GM23338 (cell line): Measurements from ENCODE around the gene ZFP62. TPM values are rescaled to one million over a fixed set of nuclear protein-coding genes. Genes with fewer than 3 reads are reported as not detected.

ENCODE experiments used
- ATAC-seq: fragments of 200-7000 bp; cut with Tn5 transposase; 3 replicates; pipeline ENCODE4 v1.9.1; 2020
- DNase-seq: peaks from one replicate; pipeline ENCODE4 v3.0.0-alpha.2; 2015; ENCODE audit warnings: low spot score
- H2AFZ ChIP-seq: fragments of 200-600 bp; sonication (generic); 2 replicates; pipeline ENCODE4 v1.8.0; 2016; ENCODE audit warnings: antibody characterized with exemption, mild to moderate bottlenecking, moderate library complexity
- H3F3A ChIP-seq: fragments of 200-600 bp; sonication (generic); replicated peaks from 2 replicates; pipeline ENCODE4 v1.8.0; 2017; ENCODE audit warnings: antibody characterized with exemption, mixed run types, low read depth
- H3K27ac ChIP-seq: fragments of 200-600 bp; sonication (generic); 2 replicates; pipeline ENCODE4 v1.6.1; 2016; ENCODE audit warnings: low read depth
- H3K27me3 ChIP-seq: fragments of 200-600 bp; sonication (generic); 2 replicates; pipeline ENCODE4 v1.8.0; 2016; ENCODE audit warnings: mild to moderate bottlenecking, mixed run types, moderate library complexity; ENCODE audit not compliant: insufficient read depth
- H3K36me3 ChIP-seq: fragments of 200-600 bp; sonication (generic); 2 replicates; pipeline ENCODE4 v1.8.0; 2016; ENCODE audit warnings: mild to moderate bottlenecking; ENCODE audit not compliant: insufficient read depth
- H3K4me1 ChIP-seq: fragments of 200-600 bp; sonication (generic); 2 replicates; pipeline ENCODE4 v1.8.0; 2016; ENCODE audit warnings: mild to moderate bottlenecking, moderate library complexity; ENCODE audit not compliant: insufficient read depth
- H3K4me2 ChIP-seq: fragments of 200-600 bp; sonication (generic); 2 replicates; pipeline ENCODE4 v1.7.1; 2017; ENCODE audit warnings: mixed run types
- H3K4me3 ChIP-seq: fragments of 200-600 bp; sonication (generic); 2 replicates; pipeline ENCODE4 v1.6.1; 2016; ENCODE audit warnings: mixed run types
- H3K79me2 ChIP-seq: fragments of 200-600 bp; sonication (generic); replicated peaks from 2 replicates; pipeline ENCODE4 v1.8.0; 2017; ENCODE audit warnings: mild to moderate bottlenecking; ENCODE audit not compliant: insufficient read depth
- H3K9me2 ChIP-seq: fragments of 200-600 bp; sonication (generic); 2 replicates; pipeline ENCODE4 v1.8.0; 2017; ENCODE audit not compliant: insufficient read depth
- H4K20me1 ChIP-seq: fragments of 200-600 bp; sonication (generic); replicated peaks from 2 replicates; pipeline ENCODE4 v1.8.0; 2017; ENCODE audit warnings: mild to moderate bottlenecking; ENCODE audit not compliant: insufficient read depth
- H3K27ac Mint-ChIP-seq: 2 replicates; pipeline ENCODE4 v1.8.0; 2020; ENCODE audit warnings: inconsistent platforms, mild to moderate bottlenecking, moderate library complexity, mixed read lengths
- H3K27me3 Mint-ChIP-seq: 3 replicates; pipeline ENCODE4 v1.8.0; 2022; ENCODE audit warnings: low read depth, mild to moderate bottlenecking, moderate library complexity, mixed read lengths, inconsistent platforms; ENCODE audit not compliant: insufficient read depth, poor library complexity
- H3K36me3 Mint-ChIP-seq: 3 replicates; pipeline ENCODE4 v1.8.0; 2021; ENCODE audit warnings: low read depth, mild to moderate bottlenecking, inconsistent platforms, moderate library complexity, mixed read lengths
- H3K4me1 Mint-ChIP-seq: 3 replicates; pipeline ENCODE4 v1.8.0; 2020; ENCODE audit warnings: mild to moderate bottlenecking, inconsistent platforms, mixed read lengths
- H3K4me3 Mint-ChIP-seq: 3 replicates; pipeline ENCODE4 v1.8.0; 2021; ENCODE audit warnings: moderate library complexity, mild to moderate bottlenecking, inconsistent platforms, mixed read lengths
- H3K9me3 Mint-ChIP-seq: 3 replicates; pipeline ENCODE4 v1.8.0; 2020; ENCODE audit warnings: moderate library complexity, mild to moderate bottlenecking, inconsistent platforms, mixed read lengths
- CTCF ChIP-seq, 2 experiments: fragments of 200-600 bp in 1 of 2; sonication (generic) in 1 of 2; conservative IDR thresholded peaks; 2 replicates each; pipeline versions ENCODE4 v1.5.1 to v1.6.1; 2016 to 2017; ENCODE audit warnings: antibody characterized with exemption in 2 of 2, low read depth in 2 of 2, mild to moderate bottlenecking in 2 of 2, moderate library complexity in 1 of 2
- EZH2phosphoT487 ChIP-seq: fragments of 200-600 bp; sonication (generic); IDR thresholded peaks from one replicate; pipeline ENCODE4 v1.8.1; 2018; ENCODE audit warnings: antibody characterized with exemption; ENCODE audit not compliant: unreplicated experiment
- JUNB ChIP-seq: IDR thresholded peaks from one replicate; pipeline ENCODE4 v1.6.1; 2016; ENCODE audit warnings: antibody characterized with exemption; ENCODE audit not compliant: unreplicated experiment
- NANOG ChIP-seq: IDR thresholded peaks from 2 replicates; pipeline ENCODE4 v1.6.1; 2016; ENCODE audit warnings: antibody characterized with exemption, borderline replicate concordance
- POLR2AphosphoS5 ChIP-seq: IDR thresholded peaks from 2 replicates; pipeline ENCODE4 v1.6.1; 2016; ENCODE audit warnings: antibody characterized with exemption, low read depth
- ZNF331 ChIP-seq: fragments of 250-450 bp; sonication (Bioruptor Pico); IDR thresholded peaks from 2 replicates; pipeline ENCODE4 v1.5.0; 2020; ENCODE audit warnings: low read depth, mild to moderate bottlenecking, moderate library complexity
- ZNF462 ChIP-seq: fragments of 250-450 bp; sonication (Bioruptor Pico); IDR thresholded peaks from 2 replicates; pipeline ENCODE4 v1.5.0; 2020; ENCODE audit warnings: mild to moderate bottlenecking, moderate library complexity
- polyA plus RNA-seq: library from polyadenylated mRNA; unstranded; fragments of >200 nt; fragmentation: Nextera tagmentation; extraction: Ambion mirVana; gene quantifications from 2 replicates; pipeline ENCODE4 v1.2.1, GENCODE V29; 2016
- total RNA-seq: library from RNA; depleted of rRNA; stranded (reverse); fragments of >200 nt; shearing (Covaris generic); gene quantifications from 2 replicates; pipeline ENCODE4 v1.2.3, GENCODE V29; 2014
- TF ChIP-seq, protein P1 (sequence below): IDR thresholded peaks from one replicate; pipeline ENCODE4 v1.6.1; 2018; ENCODE audit warnings: antibody characterized with exemption; ENCODE audit not compliant: unreplicated experiment

ZFP62 gene
- total and polyA plus RNA-seq, 2 experiments from 2014 or later = 32.9 to 33.2 TPM

- no peak for TF ChIP-seq CTCF (conservative IDR thresholded peaks at IDR 0.05; ENCODE audit: low read depth in 2 of 2)
- no peak for TF ChIP-seq NANOG
- no peak for TF ChIP-seq ZNF331 (CRISPR knock-in tag)
- TF ChIP-seq, protein P1, sequence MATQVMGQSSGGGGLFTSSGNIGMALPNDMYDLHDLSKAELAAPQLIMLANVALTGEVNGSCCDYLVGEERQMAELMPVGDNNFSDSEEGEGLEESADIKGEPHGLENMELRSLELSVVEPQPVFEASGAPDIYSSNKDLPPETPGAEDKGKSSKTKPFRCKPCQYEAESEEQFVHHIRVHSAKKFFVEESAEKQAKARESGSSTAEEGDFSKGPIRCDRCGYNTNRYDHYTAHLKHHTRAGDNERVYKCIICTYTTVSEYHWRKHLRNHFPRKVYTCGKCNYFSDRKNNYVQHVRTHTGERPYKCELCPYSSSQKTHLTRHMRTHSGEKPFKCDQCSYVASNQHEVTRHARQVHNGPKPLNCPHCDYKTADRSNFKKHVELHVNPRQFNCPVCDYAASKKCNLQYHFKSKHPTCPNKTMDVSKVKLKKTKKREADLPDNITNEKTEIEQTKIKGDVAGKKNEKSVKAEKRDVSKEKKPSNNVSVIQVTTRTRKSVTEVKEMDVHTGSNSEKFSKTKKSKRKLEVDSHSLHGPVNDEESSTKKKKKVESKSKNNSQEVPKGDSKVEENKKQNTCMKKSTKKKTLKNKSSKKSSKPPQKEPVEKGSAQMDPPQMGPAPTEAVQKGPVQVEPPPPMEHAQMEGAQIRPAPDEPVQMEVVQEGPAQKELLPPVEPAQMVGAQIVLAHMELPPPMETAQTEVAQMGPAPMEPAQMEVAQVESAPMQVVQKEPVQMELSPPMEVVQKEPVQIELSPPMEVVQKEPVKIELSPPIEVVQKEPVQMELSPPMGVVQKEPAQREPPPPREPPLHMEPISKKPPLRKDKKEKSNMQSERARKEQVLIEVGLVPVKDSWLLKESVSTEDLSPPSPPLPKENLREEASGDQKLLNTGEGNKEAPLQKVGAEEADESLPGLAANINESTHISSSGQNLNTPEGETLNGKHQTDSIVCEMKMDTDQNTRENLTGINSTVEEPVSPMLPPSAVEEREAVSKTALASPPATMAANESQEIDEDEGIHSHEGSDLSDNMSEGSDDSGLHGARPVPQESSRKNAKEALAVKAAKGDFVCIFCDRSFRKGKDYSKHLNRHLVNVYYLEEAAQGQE = no peak
- TF ChIP-seq JUNB = no peak
Measured at GRCh38 chr5:180866985-180867384, 5.9 kb upstream of the ZFP62 start (continued).

DNA sequence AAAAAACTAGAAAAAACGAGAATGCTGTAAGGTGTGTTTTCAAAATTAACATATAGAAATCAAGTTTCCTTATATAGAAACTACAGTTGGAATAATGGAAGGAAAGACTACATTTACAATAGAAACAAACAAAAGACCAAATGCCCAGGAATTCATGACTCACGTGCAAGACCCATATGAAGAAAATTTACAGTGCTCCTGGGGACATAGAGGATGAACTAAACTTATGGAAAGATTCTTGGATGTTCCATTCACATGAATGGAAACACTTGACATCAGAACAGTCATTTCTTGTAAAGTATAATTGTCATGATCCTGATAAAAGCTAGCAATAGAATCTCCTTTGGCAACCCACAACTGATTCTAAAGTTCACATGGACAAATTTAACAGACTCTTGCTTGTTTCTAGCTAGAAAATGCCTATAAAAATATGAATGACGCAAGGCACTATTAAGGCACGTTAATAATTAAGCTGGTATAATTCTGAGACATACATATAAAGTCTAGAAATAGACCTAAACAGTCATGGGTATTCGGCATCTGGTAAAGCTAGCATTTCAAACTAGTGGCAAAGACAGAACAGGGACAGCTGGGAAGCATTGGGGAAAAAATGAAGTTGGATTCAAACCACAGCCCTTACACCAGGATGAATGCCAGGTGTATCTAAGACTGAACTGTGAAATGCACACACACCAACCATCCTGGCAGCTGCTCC is 5.1 kb upstream of the ZFP62 start:
- ATAC-seq = no peak
- Histone ChIP-seq H3K4me2 (no peak overlapping the region), H3K4me1 (peaks cover 16% of the 10 kb centered on the region)
- TF ChIP-seq ZNF462 (no peak), NANOG (no peak), EZH2phosphoT487 (no peak), POLR2AphosphoS5 (no peak)
- TF ChIP-seq, protein P1 = no peak

More for the DNA sequence above, 5.1 kb upstream of the ZFP62 start:
- Histone ChIP-seq H3K9me2 (no peaks in the 10 kb centered on the region), H2AFZ (no peak overlapping the region), H4K20me1 (no peaks in the 10 kb centered on the region), H3K79me2 (no peaks in the 10 kb centered on the region), H3F3A (no peaks in the 10 kb centered on the region), H3K4me3 (no peak overlapping the region), H3K36me3 (no peaks in the 10 kb centered on the region), H3K27ac (no peak overlapping the region), H3K27me3 (no peaks in the 10 kb centered on the region)
- DNase-seq = no peak
- Mint-ChIP-seq H3K36me3 (no peaks in the 10 kb centered on the region), H3K27ac (no peak overlapping the region), H3K4me1 (peaks cover 18% of the 10 kb centered on the region), H3K9me3 (no peaks in the 10 kb centered on the region), H3K4me3 (no peak overlapping the region), H3K27me3 (peaks cover 9% of the 10 kb centered on the region)
